Skeletal muscle tissue (tissue), 4 donors: Measurements from ENCODE around the gene FAM53B. TPM values are rescaled to one million over a fixed set of nuclear protein-coding genes. Genes with fewer than 3 reads are reported as not detected.
"Not testable (repeated sequence)": the region's sequence is repeated elsewhere in the genome, so short reads cannot be mapped to it uniquely, and the experiment has no call there.

ENCODE experiments used
- H3K27ac ChIP-seq: one replicate; pipeline ENCODE4 v1.7.0; 2013; ENCODE audit warnings: mild to moderate bottlenecking, low read depth, low read length, inconsistent platforms
- H3K27me3 ChIP-seq, 3 donors: one replicate each; pipeline ENCODE4 v1.7.0; 2013; ENCODE audit warnings: low read length in 3 of 3; ENCODE audit not compliant: control insufficient read depth in 3 of 3, insufficient read depth in 3 of 3
- H3K36me3 ChIP-seq, 3 donors: one replicate each; pipeline ENCODE4 v1.7.0; 2013; ENCODE audit warnings: low read length in 3 of 3; ENCODE audit not compliant: control insufficient read depth in 3 of 3, insufficient read depth in 3 of 3
- H3K4me1 ChIP-seq, 3 donors: one replicate each; pipeline ENCODE4 v1.7.0; 2013; ENCODE audit warnings: low read length in 3 of 3, mild to moderate bottlenecking in 3 of 3; ENCODE audit not compliant: control insufficient read depth in 3 of 3, insufficient read depth in 3 of 3
- H3K4me3 ChIP-seq, 3 donors: one replicate each; pipeline ENCODE4 v1.7.0; 2013; ENCODE audit warnings: low read length in 3 of 3
- H3K9ac ChIP-seq, 3 donors: one replicate each; pipeline ENCODE4 v1.7.0; 2013; ENCODE audit warnings: low read length in 3 of 3, mild to moderate bottlenecking in 3 of 3, moderate library complexity in 2 of 3, low read depth in 1 of 3
- H3K9me3 ChIP-seq, 3 donors: one replicate each; pipeline ENCODE4 v1.7.0; 2013; ENCODE audit warnings: low read length in 3 of 3; ENCODE audit not compliant: control insufficient read depth in 3 of 3
- total RNA-seq: library from RNA; depleted of rRNA; stranded (reverse); fragments of >200 nt; gene quantifications from one replicate; pipeline ENCODE4 v1.2.3, GENCODE V29; 2014
- donor health status: Osteomylitis.

The FAM53B gene
- 32.4 TPM for total RNA-seq

- H3K4me3 ChIP-seq: peak within 1 kb of the TSS; percentile 71 to 78 (median 73)
- H3K9ac ChIP-seq: peak within 1 kb of the TSS; percentile 64 to 88 (median 81)
- peaks cover 0 to 3% (median 3%) of the 10 kb centered on the region in 3 donors for H3K36me3 ChIP-seq
- no peaks in the 10 kb centered on the region for H3K9me3 ChIP-seq
- H3K4me1 ChIP-seq: peaks cover 39 to 44% (median 41%) of the 10 kb centered on the region in 3 donors
- H3K27me3 ChIP-seq: no peaks in the 10 kb centered on the region
- H3K27ac ChIP-seq: peak within 1 kb of the TSS; percentile 58
Measured at GRCh38 chr10:124744102-124745050, at the start of gene FAM53B. FAM53B (minus strand) TSS chr10:124744378; CDS start chr10:124706713, 37,665 bp downstream.

GRCh38 chr10:124792998-124793352 lies 48.8 kb upstream of the FAM53B start:
- Histone ChIP-seq H3K9me3 (no peaks in the 10 kb centered on the region), H3K27me3 (no peaks in the 10 kb centered on the region), H3K36me3 (peaks cover 2 to 8% (median 4%) of the 10 kb centered on the region in 3 donors), H3K4me1 (peaks cover 0 to 15% (median 6%) of the 10 kb centered on the region in 3 donors), H3K9ac (no peak overlapping the region), H3K4me3 (no peak overlapping the region), H3K27ac (no peak overlapping the region)

- Histone ChIP-seq H3K4me3 (peak within 1 kb of the TSS; percentile 86 to 97 (median 95)), H3K9ac (peak within 1 kb of the TSS; percentile 92 to 99 (median 97)), H3K4me1 (peaks cover 0 to 15% (median 6%) of the 10 kb centered on the region in 3 donors)
Measured at GRCh38 chr10:124791547-124792348, 47.6 kb upstream of the FAM53B start, which contains the start of gene EEF1AKMT2. EEF1AKMT2 (minus strand) TSS chr10:124791887; CDS start chr10:124791833, 54 bp downstream.

GRCh38 chr10:124782900-124783299 lies 38.7 kb upstream of the FAM53B start:
- H3K4me3 ChIP-seq, H3K27ac ChIP-seq, H3K27me3 ChIP-seq, H3K36me3 ChIP-seq, H3K9me3 ChIP-seq, H3K9ac ChIP-seq, H3K4me1 ChIP-seq: not testable (repeated sequence)

More at GRCh38 chr10:124791547-124792348, 47.6 kb upstream of the FAM53B start, which contains the start of gene EEF1AKMT2:
- Histone ChIP-seq H3K36me3 (peaks cover 6 to 12% (median 8%) of the 10 kb centered on the region in 3 donors), H3K27me3 (no peaks in the 10 kb centered on the region), H3K27ac (peak within 1 kb of the TSS; percentile 92), H3K9me3 (no peaks in the 10 kb centered on the region)

GRCh38 chr10:124768791-124769190 lies 24.6 kb upstream of the FAM53B start:
- Histone ChIP-seq H3K36me3 (peaks cover 0 to 2% (median 0%) of the 10 kb centered on the region in 3 donors), H3K9ac (peak overlapping the region in 1 of 3 donors; percentile 30), H3K27me3 (no peaks in the 10 kb centered on the region), H3K4me1 (no peaks in the 10 kb centered on the region), H3K27ac (no peak overlapping the region), H3K4me3 (no peak overlapping the region), H3K9me3 (no peaks in the 10 kb centered on the region)

- no peak overlapping the region for H3K9ac ChIP-seq
- H3K27ac ChIP-seq: no peak overlapping the region
- H3K9me3 ChIP-seq: no peaks in the 10 kb centered on the region
- H3K4me3 ChIP-seq: no peak overlapping the region
- no peaks in the 10 kb centered on the region for H3K27me3 ChIP-seq
- H3K4me1 ChIP-seq: no peaks in the 10 kb centered on the region
- H3K36me3 ChIP-seq: peaks cover 4 to 6% (median 5%) of the 10 kb centered on the region in 3 donors
Measured at GRCh38 chr10:124765256-124765655, 21.1 kb upstream of the FAM53B start.

GRCh38 chr10:124763267-124763666 lies 19.1 kb upstream of the FAM53B start:
- no peak overlapping the region for H3K27ac ChIP-seq
- H3K27me3 ChIP-seq: no peaks in the 10 kb centered on the region
- no peak overlapping the region for H3K9ac ChIP-seq
- no peaks in the 10 kb centered on the region for H3K4me1 ChIP-seq
- H3K36me3 ChIP-seq: peaks cover 6 to 10% (median 6%) of the 10 kb centered on the region in 3 donors
- H3K9me3 ChIP-seq: no peaks in the 10 kb centered on the region
- H3K4me3 ChIP-seq: no peak overlapping the region

GRCh38 chr10:124762281-124762680 lies 18.1 kb upstream of the FAM53B start:
- Histone ChIP-seq H3K4me3 (no peak overlapping the region), H3K9ac (no peak overlapping the region), H3K27ac (no peak overlapping the region), H3K36me3 (peaks cover 6 to 10% (median 6%) of the 10 kb centered on the region in 3 donors), H3K4me1 (peaks cover 2 to 4% (median 3%) of the 10 kb centered on the region in 3 donors), H3K27me3 (no peaks in the 10 kb centered on the region), H3K9me3 (no peaks in the 10 kb centered on the region)

- Histone ChIP-seq H3K9me3 (no peaks in the 10 kb centered on the region), H3K4me1 (peaks cover 3 to 5% (median 4%) of the 10 kb centered on the region in 3 donors), H3K9ac (no peak overlapping the region), H3K4me3 (no peak overlapping the region), H3K36me3 (peaks cover 3 to 12% (median 6%) of the 10 kb centered on the region in 3 donors), H3K27ac (no peak overlapping the region), H3K27me3 (no peaks in the 10 kb centered on the region)
Measured at GRCh38 chr10:124756156-124756903, 12.2 kb upstream of the FAM53B start.
